Osteoblast (primary cell): ENCODE data around the gene TTLL12. TPM values are rescaled to one million over a fixed set of nuclear protein-coding genes. Genes with fewer than 3 reads are reported as not detected.

ENCODE experiments used
- DNase-seq: peaks from one replicate; pipeline ENCODE4 v3.0.0; 2011; ENCODE audit warnings: low spot score, mixed read lengths; ENCODE audit not compliant: insufficient read length; ENCODE audit errors: missing footprints
- H2AFZ ChIP-seq: 2 replicates; pipeline ENCODE4 v1.6.0; 2011; ENCODE audit warnings: mild to moderate bottlenecking, low read length
- H3K27ac ChIP-seq: 2 replicates; pipeline ENCODE4 v1.5.1; 2011; ENCODE audit warnings: mild to moderate bottlenecking, low read depth, low read length, moderate library complexity
- H3K27me3 ChIP-seq: 2 replicates; pipeline ENCODE4 v1.6.0; 2012; ENCODE audit warnings: mild to moderate bottlenecking, control low read depth, inconsistent platforms, low read length, moderate library complexity; ENCODE audit not compliant: insufficient read depth
- H3K36me3 ChIP-seq: 2 replicates; pipeline ENCODE4 v1.5.1; 2011; ENCODE audit warnings: mild to moderate bottlenecking, low read length, control low read depth, moderate library complexity; ENCODE audit not compliant: insufficient read depth
- H3K4me1 ChIP-seq: 2 replicates; pipeline ENCODE4 v1.5.1; 2011; ENCODE audit warnings: mild to moderate bottlenecking, low read length, control low read depth, moderate library complexity; ENCODE audit not compliant: insufficient read depth
- H3K4me2 ChIP-seq: 2 replicates; pipeline ENCODE4 v1.6.0; 2011; ENCODE audit warnings: mild to moderate bottlenecking, low read length; ENCODE audit not compliant: insufficient read depth
- H3K4me3 ChIP-seq: fragments of 200-600 bp; sonication (generic); 3 replicates; pipeline ENCODE4 v1.5.1; 2012; ENCODE audit warnings: mild to moderate bottlenecking, low read length, inconsistent platforms; ENCODE audit not compliant: insufficient read depth
- H3K79me2 ChIP-seq: 2 replicates; pipeline ENCODE4 v1.6.0; 2012; ENCODE audit warnings: mild to moderate bottlenecking, low read length, control low read depth, inconsistent platforms; ENCODE audit not compliant: insufficient read depth
- H3K9me3 ChIP-seq: 2 replicates; pipeline ENCODE4 v1.5.1; 2011; ENCODE audit warnings: low read depth, low read length, control low read depth
- H4K20me1 ChIP-seq: 2 replicates; pipeline ENCODE4 v1.6.0; 2012; ENCODE audit warnings: mild to moderate bottlenecking, low read length, control low read depth; ENCODE audit not compliant: insufficient read depth
- CTCF ChIP-seq: IDR thresholded peaks from 2 replicates; pipeline ENCODE4 v1.5.1; 2011; ENCODE audit warnings: mild to moderate bottlenecking, low read depth, low read length, moderate library complexity; ENCODE audit errors: extremely low read depth
- total RNA-seq: library from RNA; depleted of rRNA; stranded (reverse); fragments of >200 nt; gene quantifications from 2 replicates; pipeline ENCODE4 v1.2.3, GENCODE V29; 2012

Gene TTLL12
- 29.0 and 29.2 TPM in 2 replicates for total RNA-seq

GRCh38 chr22:43186272-43187170 lies at the start of gene TTLL12:
TTLL12 (minus strand) TSS chr22:43187134; CDS start chr22:43187069, 65 bp downstream.
- Histone ChIP-seq H3K4me2 (peak within 1 kb of the TSS; percentile 88), H4K20me1 (peaks cover 4% of the 10 kb centered on the region), H3K27ac (peak within 1 kb of the TSS; percentile 67), H2AFZ (peak within 1 kb of the TSS; percentile 93), H3K9me3 (no peaks in the 10 kb centered on the region), H3K4me3 (peak within 1 kb of the TSS; percentile 76), H3K36me3 (no peaks in the 10 kb centered on the region), H3K4me1 (peaks cover 11% of the 10 kb centered on the region), H3K79me2 (peaks cover 11% of the 10 kb centered on the region), H3K27me3 (peaks cover 4% of the 10 kb centered on the region)
- TF ChIP-seq CTCF = no peak
- peak; percentile 97 for DNase-seq

- no peaks in the 10 kb centered on the region for H3K9me3 ChIP-seq
- H2AFZ ChIP-seq = no peak overlapping the region
- no peak overlapping the region for H3K4me2 ChIP-seq
- H3K36me3 ChIP-seq = no peaks in the 10 kb centered on the region
- no peak overlapping the region for H3K27ac ChIP-seq
- no peaks in the 10 kb centered on the region for H3K79me2 ChIP-seq
- no peaks in the 10 kb centered on the region for H4K20me1 ChIP-seq
- peaks cover 12% of the 10 kb centered on the region for H3K27me3 ChIP-seq
- DNase-seq = peak; percentile 77
- no peak for TF ChIP-seq CTCF
- no peaks in the 10 kb centered on the region for H3K4me1 ChIP-seq
- H3K4me3 ChIP-seq = no peak overlapping the region
Observed at GRCh38 chr22:43235445-43236409, 48.8 kb upstream of the TTLL12 start.

DNA sequence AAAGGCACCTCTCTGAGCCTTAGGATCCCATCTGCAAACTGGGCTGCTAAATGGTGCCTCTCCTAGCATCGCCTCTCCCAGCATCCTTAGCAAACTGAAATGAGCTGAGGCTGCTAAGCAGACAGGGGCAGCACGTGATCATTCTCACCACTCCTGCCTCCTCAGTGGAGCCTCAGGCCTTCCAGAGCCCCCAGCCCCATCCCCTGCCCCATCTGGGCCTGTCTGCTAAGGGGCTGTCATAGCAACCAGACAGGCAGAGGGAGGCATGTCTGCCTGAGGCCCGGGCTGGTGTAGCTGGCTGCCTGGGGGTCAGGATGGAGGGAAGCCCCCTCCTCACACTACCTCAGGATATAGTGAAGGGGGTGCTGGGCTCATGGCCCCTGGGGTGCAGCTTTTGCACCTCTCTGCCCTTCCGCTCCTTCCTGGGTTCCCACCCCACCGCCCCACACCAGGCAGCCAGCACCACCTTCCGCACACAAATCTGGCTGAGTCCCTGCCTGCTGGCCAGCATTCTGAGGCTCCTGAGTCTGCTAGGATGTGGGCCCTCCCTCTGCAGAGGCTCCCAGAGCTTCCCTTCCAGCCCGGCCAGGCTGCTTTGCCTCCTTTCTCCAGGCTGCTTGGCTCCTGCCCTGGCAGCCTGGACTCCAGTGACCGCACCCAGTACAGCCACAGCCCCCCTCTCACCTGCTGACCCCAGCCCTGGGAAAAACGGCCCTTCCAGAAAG lies 47.5 kb upstream of the TTLL12 start:
- H4K20me1 ChIP-seq = no peaks in the 10 kb centered on the region
- H3K9me3 ChIP-seq = no peaks in the 10 kb centered on the region
- H3K36me3 ChIP-seq = no peaks in the 10 kb centered on the region
- H3K4me1 ChIP-seq = no peaks in the 10 kb centered on the region
- H3K79me2 ChIP-seq = no peaks in the 10 kb centered on the region
- H3K27ac ChIP-seq = no peak overlapping the region
- H3K4me3 ChIP-seq = no peak overlapping the region
- peaks cover 12% of the 10 kb centered on the region for H3K27me3 ChIP-seq
- H2AFZ ChIP-seq = no peak overlapping the region
- no peak for DNase-seq
- H3K4me2 ChIP-seq = no peak overlapping the region
- TF ChIP-seq CTCF = no peak
